Fibroblast of lung (primary cell): Measurements from ENCODE around the gene SLC1A4. TPM values are rescaled to one million over a fixed set of nuclear protein-coding genes. Genes with fewer than 3 reads are reported as not detected.

Source experiments
- DNase-seq, 2 donors: peaks; one replicate each; pipeline versions ENCODE4 v3.0.0 to v3.0.0-alpha.2; 2010; ENCODE audit warnings: low read depth in 2 of 2
- H2AFZ ChIP-seq: 2 replicates; pipeline ENCODE4 v1.5.1; 2012; ENCODE audit warnings: low read length, control low read depth, inconsistent platforms
- H3K27ac ChIP-seq: 2 replicates; pipeline ENCODE4 v1.5.1; 2011; ENCODE audit warnings: low read length, control low read depth; ENCODE audit not compliant: insufficient read depth
- H3K27me3 ChIP-seq: 2 replicates; pipeline ENCODE4 v1.5.1; 2011; ENCODE audit warnings: mild to moderate bottlenecking, low read length; ENCODE audit not compliant: control insufficient read depth, insufficient read depth
- H3K36me3 ChIP-seq: 2 replicates; pipeline ENCODE4 v1.5.1; 2011; ENCODE audit warnings: low read length; ENCODE audit not compliant: control insufficient read depth, insufficient read depth
- H3K4me1 ChIP-seq: 2 replicates; pipeline ENCODE4 v1.5.1; 2011; ENCODE audit warnings: low read length; ENCODE audit not compliant: control insufficient read depth, insufficient read depth; ENCODE audit errors: extremely low read depth
- H3K4me2 ChIP-seq: 2 replicates; pipeline ENCODE4 v1.5.1; 2011; ENCODE audit warnings: low read length, control low read depth; ENCODE audit not compliant: insufficient read depth; ENCODE audit errors: extremely low read depth
- H3K4me3 ChIP-seq, 4 experiments: fragments of 200-600 bp in 1 of 4; sonication (generic) in 1 of 4; replicated peaks in 1 of 4; 2 replicates each; pipeline ENCODE4 v1.5.1; 2011 to 2016; ENCODE audit warnings: low read length in 4 of 4, low read depth in 3 of 4, mild to moderate bottlenecking in 3 of 4, control low read depth in 2 of 4, inconsistent platforms in 1 of 4, mixed read lengths in 1 of 4; ENCODE audit not compliant: insufficient read depth in 1 of 4; ENCODE audit errors: control extremely low read depth in 1 of 4
- H3K79me2 ChIP-seq: 2 replicates; pipeline ENCODE4 v1.5.1; 2012; ENCODE audit warnings: mild to moderate bottlenecking, low read length, inconsistent platforms; ENCODE audit not compliant: control insufficient read depth, insufficient read depth
- H3K9ac ChIP-seq: 2 replicates; pipeline ENCODE4 v1.5.1; 2011; ENCODE audit warnings: mild to moderate bottlenecking, low read length, control low read depth; ENCODE audit not compliant: insufficient read depth
- H3K9me3 ChIP-seq: 2 replicates; pipeline ENCODE4 v1.5.1; 2012; ENCODE audit warnings: low read depth, low read length; ENCODE audit not compliant: control insufficient read depth, insufficient read depth
- H4K20me1 ChIP-seq: 2 replicates; pipeline ENCODE4 v1.5.1; 2011; ENCODE audit warnings: low read length; ENCODE audit not compliant: control insufficient read depth, insufficient read depth; ENCODE audit errors: extremely low read depth
- CTCF ChIP-seq, 2 donors: IDR thresholded peaks in 1 of 2; conservative IDR thresholded peaks in 1 of 2; 1 replicate in 1 of 2; 2 replicates in 1 of 2; pipeline ENCODE4 v1.5.1; 2011 to 2012; ENCODE audit warnings: low read length in 2 of 2, control low read depth in 1 of 2, inconsistent platforms in 1 of 2, low read depth in 1 of 2, mild to moderate bottlenecking in 1 of 2
- EZH2 ChIP-seq: IDR thresholded peaks from 2 replicates; pipeline ENCODE4 v1.5.1; 2012; ENCODE audit warnings: low read length, control low read depth, mild to moderate bottlenecking; ENCODE audit errors: missing control alignments
- polyA plus RNA-seq, 2 donors: library from polyadenylated mRNA; depleted of rRNA in 1 of 2; stranded (reverse) in 1 of 2; unstranded in 1 of 2; fragments of >200 nt; gene quantifications; 2 replicates each; pipeline ENCODE4 v1.2.1, GENCODE V29; 2011 to 2012; ENCODE audit warnings: missing spikeins in 1 of 2
- total RNA-seq: library from RNA; depleted of rRNA; stranded (reverse); fragments of >200 nt; gene quantifications from 2 replicates; pipeline ENCODE4 v1.2.1, GENCODE V29; 2014

SLC1A4 gene
- total and polyA plus RNA-seq, 2 donors (not counting 1 experiment from before 2014, with no cell fraction given): 4.9 to 20.8 TPM

GRCh38 chr2:65035351-65035943 lies 46.2 kb downstream of the SLC1A4 start:
- no peaks in the 10 kb centered on the region for H3K79me2 ChIP-seq
- no peak for DNase-seq
- peaks cover 2% of the 10 kb centered on the region for H3K27me3 ChIP-seq
- no peak overlapping the region for H2AFZ ChIP-seq
- H3K36me3 ChIP-seq: no peaks in the 10 kb centered on the region
- no peaks in the 10 kb centered on the region for H3K4me1 ChIP-seq
- no peak overlapping the region for H3K9ac ChIP-seq
- H3K4me3 ChIP-seq: no peak overlapping the region
- H4K20me1 ChIP-seq: no peaks in the 10 kb centered on the region
- H3K27ac ChIP-seq: no peak overlapping the region
- no peak for TF ChIP-seq EZH2
- no peak for TF ChIP-seq CTCF (conservative IDR thresholded peaks at IDR 0.05 in 1 of 2, IDR thresholded peaks at IDR 0.05 in 1 of 2; ENCODE audit: low read depth in 1 of 2, low read length in 2 of 2)
- no peak overlapping the region for H3K4me2 ChIP-seq
- no peaks in the 10 kb centered on the region for H3K9me3 ChIP-seq

GRCh38 chr2:65037178-65037577 lies 48.0 kb downstream of the SLC1A4 start:
- no peaks in the 10 kb centered on the region for H3K27me3 ChIP-seq
- no peaks in the 10 kb centered on the region for H3K4me1 ChIP-seq
- H3K27ac ChIP-seq: no peak overlapping the region
- H3K36me3 ChIP-seq: no peaks in the 10 kb centered on the region
- H4K20me1 ChIP-seq: no peaks in the 10 kb centered on the region
- H3K4me2 ChIP-seq: no peak overlapping the region
- no peak overlapping the region for H2AFZ ChIP-seq
- DNase-seq: no peak
- no peak overlapping the region for H3K4me3 ChIP-seq
- H3K9me3 ChIP-seq: no peaks in the 10 kb centered on the region
- H3K9ac ChIP-seq: no peak overlapping the region
- TF ChIP-seq EZH2 (no peak), CTCF (conservative IDR thresholded peaks at IDR 0.05 in 1 of 2, IDR thresholded peaks at IDR 0.05 in 1 of 2; ENCODE audit: low read depth in 1 of 2, low read length in 2 of 2) (no peak)
- no peaks in the 10 kb centered on the region for H3K79me2 ChIP-seq

DNA sequence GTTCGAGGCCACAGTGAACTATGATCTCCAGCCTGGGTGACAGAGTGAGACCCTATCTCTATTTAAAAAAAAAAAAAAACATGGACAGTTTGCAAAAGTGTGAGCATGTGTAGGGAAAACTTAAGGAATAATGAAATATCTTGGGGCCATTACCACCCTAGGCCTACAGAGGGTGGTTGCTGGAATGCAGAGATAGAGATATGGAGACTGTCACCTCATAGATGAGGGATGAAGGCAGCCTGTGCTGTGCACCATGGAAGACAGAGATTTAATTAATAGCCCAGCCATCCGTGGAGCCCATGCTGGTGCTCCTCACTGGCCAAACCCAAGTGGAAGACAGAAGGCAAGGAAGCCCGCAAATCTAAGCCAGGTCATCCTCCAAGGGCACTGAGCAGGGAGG lies 50.4 kb downstream of the SLC1A4 start:
- no peak for DNase-seq
- H3K9me3 ChIP-seq: no peaks in the 10 kb centered on the region
- H3K27me3 ChIP-seq: no peaks in the 10 kb centered on the region
- no peak overlapping the region for H3K4me2 ChIP-seq
- no peaks in the 10 kb centered on the region for H3K4me1 ChIP-seq
- no peaks in the 10 kb centered on the region for H4K20me1 ChIP-seq
- no peak overlapping the region for H3K4me3 ChIP-seq
- H3K36me3 ChIP-seq: no peaks in the 10 kb centered on the region
- no peak overlapping the region for H3K9ac ChIP-seq
- TF ChIP-seq EZH2 (no peak), CTCF (conservative IDR thresholded peaks at IDR 0.05 in 1 of 2, IDR thresholded peaks at IDR 0.05 in 1 of 2; ENCODE audit: low read depth in 1 of 2, low read length in 2 of 2) (no peak)
- H3K79me2 ChIP-seq: no peaks in the 10 kb centered on the region
- H3K27ac ChIP-seq: no peak overlapping the region
- H2AFZ ChIP-seq: no peak overlapping the region
